ENCODE results near the gene DLG2. TPM values are rescaled to one million over a fixed set of nuclear protein-coding genes. Genes with fewer than 3 reads are reported as not detected.

Gene DLG2
- total and polyA plus RNA-seq, 2 of the 4 experiments (the other 2 are of a cell fraction): 0.31 to 0.36 TPM

DNA sequence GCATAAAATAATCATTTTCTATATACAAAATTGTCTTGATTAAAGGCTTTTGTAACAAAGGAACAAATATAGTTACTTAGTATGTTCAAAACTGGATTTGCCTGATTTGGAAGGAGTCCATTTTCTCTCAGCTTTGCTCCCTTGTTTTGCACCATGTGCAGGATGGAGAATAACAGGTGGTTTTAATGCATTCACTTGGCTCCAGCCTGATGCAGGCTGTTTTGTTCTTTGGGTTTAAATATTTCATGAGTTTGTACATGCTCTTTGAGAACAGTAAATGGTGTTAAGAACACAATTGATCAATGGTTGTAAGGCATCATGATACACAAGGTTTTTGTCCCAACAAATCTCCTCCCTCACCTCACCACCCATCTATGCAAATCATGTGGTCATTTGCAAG lies 1454.1 kb downstream of the DLG2 start:
- H2BK5ac ChIP-seq (ENCODE audit: low read depth, low read length, poor library complexity, severe bottlenecking): no peak overlapping the region
- no TSS peak for BruUV-seq (replicated peaks)
- H3K18ac ChIP-seq (ENCODE audit: low read depth, low read length): no peak overlapping the region
- POLR2A ChIA-PET (ENCODE audit: unreplicated experiment): no interaction called here
- no peak overlapping the region for H3K4me3 ChIP-seq (ENCODE audit: insufficient read depth, low read depth, low read length)
- dilution Hi-C loops (cut with HindIII; ENCODE audit: low sequenced_read_pairs, unreplicated experiment) (no loop called here), in situ Hi-C loops (cut with MboI; ENCODE audit: low sequenced_read_pairs) (no loop called here), intact Hi-C loops (cut with micrococcal nuclease) (no loop called here)
- no peaks in the 10 kb centered on the region for H3K9me1 ChIP-seq (ENCODE audit: insufficient read depth, low read length)
- no peak overlapping the region for H4K91ac ChIP-seq (ENCODE audit: insufficient read depth, low read depth, low read length)
- H4K5ac ChIP-seq (ENCODE audit: low read depth, low read length): no peak overlapping the region
- no peak overlapping the region for H3K4me2 ChIP-seq (ENCODE audit: low read depth, low read length)
- no peaks in the 10 kb centered on the region for H3K27me3 ChIP-seq (ENCODE audit: control insufficient read depth, insufficient read depth, low read length)
- CTCF ChIA-PET: no interaction called here
- H3K9me3 ChIP-seq (ENCODE audit: control insufficient read depth, insufficient read depth, low read length): no peaks in the 10 kb centered on the region
- no peaks in the 10 kb centered on the region for H3K79me1 ChIP-seq (ENCODE audit: low read depth in 1 of 2, low read length in 2 of 2)
- no peaks in the 10 kb centered on the region for H3K4me1 ChIP-seq (ENCODE audit: control insufficient read depth, insufficient read depth, low read length)
- H2AK5ac ChIP-seq (ENCODE audit: low read depth, low read length): no peak overlapping the region
- no peak overlapping the region for H3K56ac ChIP-seq (ENCODE audit: extremely low read depth, insufficient read depth, low read length)
- DNase-seq (no peak), ATAC-seq (ENCODE audit: low read depth) (no peak)
- H2BK20ac ChIP-seq (ENCODE audit: low read depth, low read length): no peak overlapping the region
- H3K9ac ChIP-seq (ENCODE audit: low read depth, low read length): no peak overlapping the region
- H2BK120ac ChIP-seq (ENCODE audit: low read depth, low read length): no peak overlapping the region
- no peak overlapping the region for H3K23ac ChIP-seq (ENCODE audit: low read depth, low read length)
- H3K14ac ChIP-seq (replicated peaks; ENCODE audit: low read depth, low read length): no peak overlapping the region
- H2AFZ ChIP-seq (replicated peaks; ENCODE audit: low read length, poor library complexity): no peak overlapping the region
- no peak overlapping the region for H3K27ac ChIP-seq (ENCODE audit: insufficient read depth, low read length)
- TF ChIP-seq MAZ (IDR thresholded peaks at IDR 0.05; ENCODE audit: borderline replicate concordance, low read depth, low read length): no peak
- TF ChIP-seq, protein P1, sequence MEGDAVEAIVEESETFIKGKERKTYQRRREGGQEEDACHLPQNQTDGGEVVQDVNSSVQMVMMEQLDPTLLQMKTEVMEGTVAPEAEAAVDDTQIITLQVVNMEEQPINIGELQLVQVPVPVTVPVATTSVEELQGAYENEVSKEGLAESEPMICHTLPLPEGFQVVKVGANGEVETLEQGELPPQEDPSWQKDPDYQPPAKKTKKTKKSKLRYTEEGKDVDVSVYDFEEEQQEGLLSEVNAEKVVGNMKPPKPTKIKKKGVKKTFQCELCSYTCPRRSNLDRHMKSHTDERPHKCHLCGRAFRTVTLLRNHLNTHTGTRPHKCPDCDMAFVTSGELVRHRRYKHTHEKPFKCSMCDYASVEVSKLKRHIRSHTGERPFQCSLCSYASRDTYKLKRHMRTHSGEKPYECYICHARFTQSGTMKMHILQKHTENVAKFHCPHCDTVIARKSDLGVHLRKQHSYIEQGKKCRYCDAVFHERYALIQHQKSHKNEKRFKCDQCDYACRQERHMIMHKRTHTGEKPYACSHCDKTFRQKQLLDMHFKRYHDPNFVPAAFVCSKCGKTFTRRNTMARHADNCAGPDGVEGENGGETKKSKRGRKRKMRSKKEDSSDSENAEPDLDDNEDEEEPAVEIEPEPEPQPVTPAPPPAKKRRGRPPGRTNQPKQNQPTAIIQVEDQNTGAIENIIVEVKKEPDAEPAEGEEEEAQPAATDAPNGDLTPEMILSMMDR (conservative IDR thresholded peaks at IDR 0.05; ENCODE audit: low read depth, low read length): no peak
- TF ChIP-seq RAD21 (IDR thresholded peaks at IDR 0.05; ENCODE audit: low read length): no peak
- TF ChIP-seq SMC3 (IDR thresholded peaks at IDR 0.05; ENCODE audit: low read depth, low read length): no peak
- H4K8ac ChIP-seq (ENCODE audit: low read depth in 2 of 2, low read length in 2 of 2): no peak overlapping the region
- no peak overlapping the region for H3K4ac ChIP-seq (ENCODE audit: low read depth, low read length)
- H3K36me3 ChIP-seq (ENCODE audit: control insufficient read depth, insufficient read depth, low read length): no peaks in the 10 kb centered on the region
- no peaks in the 10 kb centered on the region for H4K20me1 ChIP-seq (ENCODE audit: insufficient read depth, low read length)
- no peak overlapping the region for H2AK9ac ChIP-seq (replicated peaks; ENCODE audit: low read depth, low read length, poor library complexity)
- H2BK15ac ChIP-seq (ENCODE audit: low read depth, low read length): no peak overlapping the region

Data from IMR-90 (cell line).